Nucleus accumbens (tissue), 56 donors: ENCODE measurements around the gene ANAPC2.

Source experiments
- DNase-seq, 56 donors: peaks; one replicate each; lab custom pipeline; 2025; lab: John Stamatoyannopoulos, UW

ANAPC2 gene

GRCh38 chr9:137194388-137194787 lies 6.0 kb upstream of the ANAPC2 start:
- DNase-seq, result peak in 55 of 56 donors; percentile 13 to 96 (median 88)

- DNase-seq, result peak in 1 of 56 donors; percentile 60
Measured at GRCh38 chr9:137193771-137194170, 5.4 kb upstream of the ANAPC2 start.

- no peak for DNase-seq
Measured at GRCh38 chr9:137192859-137193258, 4.5 kb upstream of the ANAPC2 start.

GRCh38 chr9:137192448-137192780 lies 4.1 kb upstream of the ANAPC2 start:
- no peak for DNase-seq

GRCh38 chr9:137191691-137192447 lies 3.5 kb upstream of the ANAPC2 start:
- DNase-seq, result peak in 50 of 56 donors; percentile 17 to 90 (median 68)

GRCh38 chr9:137191245-137191644 lies 2.9 kb upstream of the ANAPC2 start:
- no peak for DNase-seq

- no peak for DNase-seq
Measured at GRCh38 chr9:137190315-137190856, 2.0 kb upstream of the ANAPC2 start.

GRCh38 chr9:137189297-137190295 lies 1.2 kb upstream of the ANAPC2 start:
- DNase-seq, result peak in 1 of 56 donors; percentile 35

GRCh38 chr9:137188086-137188489 lies 272 bp downstream of the ANAPC2 start:
- no peak for DNase-seq

GRCh38 chr9:137187386-137187785 lies 974 bp downstream of the ANAPC2 start:
- DNase-seq, result no peak

GRCh38 chr9:137186385-137186784 lies 2.0 kb downstream of the ANAPC2 start:
- no peak for DNase-seq

GRCh38 chr9:137185921-137186320 lies 2.4 kb downstream of the ANAPC2 start:
- DNase-seq, result no peak

- no peak for DNase-seq
Measured at GRCh38 chr9:137184881-137185660, 3.3 kb downstream of the ANAPC2 start.

GRCh38 chr9:137183980-137184595 lies 4.3 kb downstream of the ANAPC2 start:
- no peak for DNase-seq

- DNase-seq, result no peak
Measured at GRCh38 chr9:137182836-137183235, 5.5 kb downstream of the ANAPC2 start.

- no peak for DNase-seq
Measured at GRCh38 chr9:137181680-137182079, 6.7 kb downstream of the ANAPC2 start.

GRCh38 chr9:137180491-137180890 lies 7.9 kb downstream of the ANAPC2 start:
- no peak for DNase-seq

- DNase-seq, result no peak
Measured at GRCh38 chr9:137179761-137180160, 8.6 kb downstream of the ANAPC2 start.

- DNase-seq, result no peak
Measured at GRCh38 chr9:137178939-137179630, 9.3 kb downstream of the ANAPC2 start.
